ENCODE data around the gene PRL. TPM values are rescaled to one million over a fixed set of nuclear protein-coding genes. Genes with fewer than 3 reads are reported as not detected.

PRL gene
- not detected in 2 replicates for total RNA-seq

DNA sequence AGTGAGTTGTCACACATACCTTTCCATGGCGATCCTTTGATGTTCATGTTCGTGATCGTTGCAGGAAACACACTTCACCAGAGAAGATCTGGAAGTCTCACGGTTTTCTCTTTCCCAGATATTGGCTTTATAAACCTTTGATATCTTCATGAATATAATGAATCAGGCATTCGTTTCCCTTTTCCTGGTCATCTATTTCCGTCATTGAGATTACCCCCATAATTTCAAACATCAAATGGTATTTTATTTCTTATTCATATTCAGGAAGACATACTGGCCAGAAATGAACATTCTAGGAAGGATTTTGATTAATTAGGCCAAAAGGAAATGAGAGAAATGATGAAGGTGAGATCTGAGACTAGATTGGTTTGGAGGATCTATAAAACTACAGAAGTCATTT lies at the start of gene PRL:
TSS of gene PRL (minus strand) at position 101 of the 400 bp plus-strand sequence. CDS start at position 47, 54 bp downstream.

